Measurements from ENCODE around the gene MIR17HG.

- TF ChIP-seq, protein P1, sequence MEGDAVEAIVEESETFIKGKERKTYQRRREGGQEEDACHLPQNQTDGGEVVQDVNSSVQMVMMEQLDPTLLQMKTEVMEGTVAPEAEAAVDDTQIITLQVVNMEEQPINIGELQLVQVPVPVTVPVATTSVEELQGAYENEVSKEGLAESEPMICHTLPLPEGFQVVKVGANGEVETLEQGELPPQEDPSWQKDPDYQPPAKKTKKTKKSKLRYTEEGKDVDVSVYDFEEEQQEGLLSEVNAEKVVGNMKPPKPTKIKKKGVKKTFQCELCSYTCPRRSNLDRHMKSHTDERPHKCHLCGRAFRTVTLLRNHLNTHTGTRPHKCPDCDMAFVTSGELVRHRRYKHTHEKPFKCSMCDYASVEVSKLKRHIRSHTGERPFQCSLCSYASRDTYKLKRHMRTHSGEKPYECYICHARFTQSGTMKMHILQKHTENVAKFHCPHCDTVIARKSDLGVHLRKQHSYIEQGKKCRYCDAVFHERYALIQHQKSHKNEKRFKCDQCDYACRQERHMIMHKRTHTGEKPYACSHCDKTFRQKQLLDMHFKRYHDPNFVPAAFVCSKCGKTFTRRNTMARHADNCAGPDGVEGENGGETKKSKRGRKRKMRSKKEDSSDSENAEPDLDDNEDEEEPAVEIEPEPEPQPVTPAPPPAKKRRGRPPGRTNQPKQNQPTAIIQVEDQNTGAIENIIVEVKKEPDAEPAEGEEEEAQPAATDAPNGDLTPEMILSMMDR (IDR thresholded peaks at IDR 0.05) = no peak
- TF ChIP-seq POLR2A (IDR thresholded peaks at IDR 0.05) = no peak
Observed at GRCh38 chr13:91312324-91312723, 35.2 kb upstream of the MIR17HG start.
